Measurements from ENCODE around the gene CREB3L4.

CREB3L4 gene

GRCh38 chr1:153940756-153941155 is 26.9 kb upstream of the CREB3L4 start:
- TF ChIP-seq ESRRG (CRISPR knock-in tag; IDR thresholded peaks at IDR 0.05), result no peak
- TF ChIP-seq OSR1 (CRISPR knock-in tag; IDR thresholded peaks at IDR 0.05), result no peak
- no peak for TF ChIP-seq ZC3H10 (CRISPR knock-in tag; IDR thresholded peaks at IDR 0.05)
- no peak for TF ChIP-seq SNAI2 (CRISPR knock-in tag; IDR thresholded peaks at IDR 0.05)
- TF ChIP-seq, protein P1, sequence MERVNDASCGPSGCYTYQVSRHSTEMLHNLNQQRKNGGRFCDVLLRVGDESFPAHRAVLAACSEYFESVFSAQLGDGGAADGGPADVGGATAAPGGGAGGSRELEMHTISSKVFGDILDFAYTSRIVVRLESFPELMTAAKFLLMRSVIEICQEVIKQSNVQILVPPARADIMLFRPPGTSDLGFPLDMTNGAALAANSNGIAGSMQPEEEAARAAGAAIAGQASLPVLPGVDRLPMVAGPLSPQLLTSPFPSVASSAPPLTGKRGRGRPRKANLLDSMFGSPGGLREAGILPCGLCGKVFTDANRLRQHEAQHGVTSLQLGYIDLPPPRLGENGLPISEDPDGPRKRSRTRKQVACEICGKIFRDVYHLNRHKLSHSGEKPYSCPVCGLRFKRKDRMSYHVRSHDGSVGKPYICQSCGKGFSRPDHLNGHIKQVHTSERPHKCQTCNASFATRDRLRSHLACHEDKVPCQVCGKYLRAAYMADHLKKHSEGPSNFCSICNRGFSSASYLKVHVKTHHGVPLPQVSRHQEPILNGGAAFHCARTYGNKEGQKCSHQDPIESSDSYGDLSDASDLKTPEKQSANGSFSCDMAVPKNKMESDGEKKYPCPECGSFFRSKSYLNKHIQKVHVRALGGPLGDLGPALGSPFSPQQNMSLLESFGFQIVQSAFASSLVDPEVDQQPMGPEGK (CRISPR knock-in tag; IDR thresholded peaks at IDR 0.05; ENCODE audit: borderline replicate concordance), result no peak
- TF ChIP-seq, protein P2, sequence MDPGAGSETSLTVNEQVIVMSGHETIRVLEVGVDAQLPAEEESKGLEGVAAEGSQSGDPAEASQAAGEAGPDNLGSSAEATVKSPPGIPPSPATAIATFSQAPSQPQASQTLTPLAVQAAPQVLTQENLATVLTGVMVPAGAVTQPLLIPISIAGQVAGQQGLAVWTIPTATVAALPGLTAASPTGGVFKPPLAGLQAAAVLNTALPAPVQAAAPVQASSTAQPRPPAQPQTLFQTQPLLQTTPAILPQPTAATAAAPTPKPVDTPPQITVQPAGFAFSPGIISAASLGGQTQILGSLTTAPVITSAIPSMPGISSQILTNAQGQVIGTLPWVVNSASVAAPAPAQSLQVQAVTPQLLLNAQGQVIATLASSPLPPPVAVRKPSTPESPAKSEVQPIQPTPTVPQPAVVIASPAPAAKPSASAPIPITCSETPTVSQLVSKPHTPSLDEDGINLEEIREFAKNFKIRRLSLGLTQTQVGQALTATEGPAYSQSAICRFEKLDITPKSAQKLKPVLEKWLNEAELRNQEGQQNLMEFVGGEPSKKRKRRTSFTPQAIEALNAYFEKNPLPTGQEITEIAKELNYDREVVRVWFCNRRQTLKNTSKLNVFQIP (CRISPR knock-in tag; IDR thresholded peaks at IDR 0.05; ENCODE audit: borderline replicate concordance, low read depth), result no peak
- TF ChIP-seq ZNF565 (CRISPR knock-in tag; conservative IDR thresholded peaks at IDR 0.05; ENCODE audit: low read depth), result no peak
- TF ChIP-seq ZNF8 (CRISPR knock-in tag; IDR thresholded peaks at IDR 0.05), result no peak
- TF ChIP-seq ISL1 (CRISPR knock-in tag; IDR thresholded peaks at IDR 0.05), result no peak
- TF ChIP-seq CSDC2 (CRISPR knock-in tag; IDR thresholded peaks at IDR 0.05), result no peak
- no peak for TF ChIP-seq ZFP3 (CRISPR knock-in tag; IDR thresholded peaks at IDR 0.05)
- TF ChIP-seq RARB (CRISPR knock-in tag; IDR thresholded peaks at IDR 0.05), result no peak
- TF ChIP-seq PPARA (CRISPR knock-in tag; IDR thresholded peaks at IDR 0.05; ENCODE audit: borderline replicate concordance), result no peak
- no peak for TF ChIP-seq TSHZ2 (CRISPR knock-in tag; IDR thresholded peaks at IDR 0.05)
- no peak for ATAC-seq

- TF ChIP-seq CREB5 (CRISPR knock-in tag; IDR thresholded peaks at IDR 0.05; ENCODE audit: low read depth), result no peak
- no peak for TF ChIP-seq ZNF565 (CRISPR knock-in tag; conservative IDR thresholded peaks at IDR 0.05; ENCODE audit: low read depth)
- TF ChIP-seq TSHZ2 (CRISPR knock-in tag; IDR thresholded peaks at IDR 0.05), result no peak
- no peak for TF ChIP-seq ZFP3 (CRISPR knock-in tag; IDR thresholded peaks at IDR 0.05)
- no peak for TF ChIP-seq PPARA (CRISPR knock-in tag; IDR thresholded peaks at IDR 0.05; ENCODE audit: borderline replicate concordance)
- TF ChIP-seq TCF4 (CRISPR knock-in tag; IDR thresholded peaks at IDR 0.05; ENCODE audit: borderline replicate concordance), result no peak
- no peak for TF ChIP-seq ISL1 (CRISPR knock-in tag; IDR thresholded peaks at IDR 0.05)
- no peak for TF ChIP-seq ZFP30 (CRISPR knock-in tag; IDR thresholded peaks at IDR 0.05)
- no peak for TF ChIP-seq CSDC2 (CRISPR knock-in tag; IDR thresholded peaks at IDR 0.05)
- TF ChIP-seq TOX (CRISPR knock-in tag; IDR thresholded peaks at IDR 0.05; ENCODE audit: borderline replicate concordance), result no peak
- ATAC-seq, result no peak
Measured at GRCh38 chr1:153941826-153942725, 25.6 kb upstream of the CREB3L4 start.

Data from SK-N-SH treated with all-trans-retinoic acid at 6 μM for 48 hours (cell line).